Hepatocyte (in vitro differentiated cells): ENCODE data around the gene ISYNA1.

Experiments
- CTCF ChIP-seq: fragments of 200-600 bp; sonication (generic); IDR thresholded peaks from 2 replicates; pipeline ENCODE4 v1.5.1; 2016; ENCODE audit warnings: antibody characterized with exemption, mild to moderate bottlenecking; ENCODE audit not compliant: poor library complexity
- EZH2 ChIP-seq: fragments of 200-600 bp; sonication (generic); IDR thresholded peaks from 2 replicates; pipeline ENCODE4 v1.6.1; 2016; ENCODE audit warnings: antibody characterized with exemption, mild to moderate bottlenecking, borderline replicate concordance
- EZH2phosphoT487 ChIP-seq: fragments of 200-600 bp; sonication (generic); IDR thresholded peaks from one replicate; pipeline ENCODE4 v1.6.1; 2018; ENCODE audit warnings: antibody characterized with exemption, mild to moderate bottlenecking, low read depth, moderate library complexity; ENCODE audit not compliant: unreplicated experiment, severe bottlenecking

DNA sequence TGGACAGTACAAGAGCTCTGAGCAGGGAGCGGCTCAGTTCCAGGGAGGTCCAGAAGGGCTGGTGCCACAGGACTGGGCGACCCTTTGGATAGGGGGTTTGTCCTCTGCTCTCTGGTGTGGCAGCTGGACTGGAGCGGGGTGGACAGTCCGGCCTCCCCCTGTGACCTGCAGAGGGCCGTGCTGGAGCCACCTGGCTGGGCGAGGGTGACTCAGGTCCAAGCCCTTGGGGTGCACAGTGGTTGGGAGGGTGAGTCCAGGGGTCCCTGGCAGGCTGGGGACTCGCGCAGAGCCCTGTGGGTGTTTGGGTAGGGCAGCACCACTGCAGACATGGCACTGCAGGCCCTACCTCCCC is 11.5 kb downstream of the ISYNA1 start:
- TF ChIP-seq CTCF (no peak), EZH2phosphoT487 (no peak), EZH2 (no peak)
